22Rv1 (cell line): Measurements from ENCODE around the gene PTK7.

Experiments used
- ZFX ChIP-seq: fragments of 450-650 bp; IDR thresholded peaks from 2 replicates; pipeline ENCODE4 v1.6.1; 2017; ENCODE audit warnings: antibody characterized with exemption, borderline replicate concordance
- TF ChIP-seq, protein P1 (sequence below): fragments of 450-650 bp; IDR thresholded peaks from 2 replicates; pipeline ENCODE4 v1.5.1; 2017; ENCODE audit warnings: mild to moderate bottlenecking

DNA sequence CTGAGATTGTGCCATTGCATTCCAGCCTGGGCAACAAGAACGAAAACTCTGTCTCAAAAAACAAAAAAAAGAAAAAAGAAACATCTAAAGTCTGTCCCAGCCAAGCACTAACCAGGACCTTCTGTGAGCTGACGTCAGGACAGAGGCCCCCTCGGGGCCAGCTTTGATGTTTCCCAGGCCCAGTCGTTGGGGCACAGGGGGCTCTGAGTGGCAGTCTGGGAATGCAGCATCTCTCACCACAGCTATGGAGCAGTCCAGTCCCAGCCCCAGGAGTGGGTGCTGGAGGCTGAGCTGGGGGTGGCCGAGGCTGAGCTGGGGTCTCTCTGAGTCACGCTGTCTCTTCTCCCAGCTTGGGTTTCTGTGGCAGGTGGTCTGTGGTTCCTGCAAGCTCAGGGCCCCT lies 49.0 kb downstream of the PTK7 start:
- TF ChIP-seq, protein P1, sequence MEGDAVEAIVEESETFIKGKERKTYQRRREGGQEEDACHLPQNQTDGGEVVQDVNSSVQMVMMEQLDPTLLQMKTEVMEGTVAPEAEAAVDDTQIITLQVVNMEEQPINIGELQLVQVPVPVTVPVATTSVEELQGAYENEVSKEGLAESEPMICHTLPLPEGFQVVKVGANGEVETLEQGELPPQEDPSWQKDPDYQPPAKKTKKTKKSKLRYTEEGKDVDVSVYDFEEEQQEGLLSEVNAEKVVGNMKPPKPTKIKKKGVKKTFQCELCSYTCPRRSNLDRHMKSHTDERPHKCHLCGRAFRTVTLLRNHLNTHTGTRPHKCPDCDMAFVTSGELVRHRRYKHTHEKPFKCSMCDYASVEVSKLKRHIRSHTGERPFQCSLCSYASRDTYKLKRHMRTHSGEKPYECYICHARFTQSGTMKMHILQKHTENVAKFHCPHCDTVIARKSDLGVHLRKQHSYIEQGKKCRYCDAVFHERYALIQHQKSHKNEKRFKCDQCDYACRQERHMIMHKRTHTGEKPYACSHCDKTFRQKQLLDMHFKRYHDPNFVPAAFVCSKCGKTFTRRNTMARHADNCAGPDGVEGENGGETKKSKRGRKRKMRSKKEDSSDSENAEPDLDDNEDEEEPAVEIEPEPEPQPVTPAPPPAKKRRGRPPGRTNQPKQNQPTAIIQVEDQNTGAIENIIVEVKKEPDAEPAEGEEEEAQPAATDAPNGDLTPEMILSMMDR: no peak
- TF ChIP-seq ZFX: no peak
